H1 (cell line): ENCODE results near the gene SOS1. TPM values are rescaled to one million over a fixed set of nuclear protein-coding genes. Genes with fewer than 3 reads are reported as not detected.

Experiments
- CTCF ChIA-PET: fragments of 300-600 bp; sonication (Branson Sonifier 250); formaldehyde crosslinking; loops from one replicate; lab custom pipeline; 2021; ENCODE audit not compliant: partially characterized antibody; lab: Charles Lee
- POLR2A ChIA-PET: fragments of 300-600 bp; sonication (Branson Sonifier 250); formaldehyde crosslinking; loops from one replicate; lab custom pipeline; 2021; ENCODE audit warnings: inconsistent platforms; ENCODE audit not compliant: partially characterized antibody; lab: Charles Lee
- DNase-seq, 2 experiments: peaks; one replicate each; pipeline versions ENCODE4 v3.0.0 to v3.0.0-alpha.2; 2010 to 2022; ENCODE audit warnings: low spot score in 2 of 2, low read depth in 1 of 2, mixed read lengths in 1 of 2
- FAIRE-seq: peaks from 2 replicates; lab custom pipeline; 2011; peaks lifted over from hg19 to GRCh38; lab: Jason Lieb, UNC
- H2AFZ ChIP-seq: 2 replicates; pipeline ENCODE4 v1.8.1; 2012; ENCODE audit warnings: low read length, inconsistent platforms
- H2AK5ac ChIP-seq: 2 replicates; pipeline ENCODE4 v1.6.1; 2013; ENCODE audit warnings: low read depth, low read length
- H2BK120ac ChIP-seq: replicated peaks from 2 replicates; pipeline ENCODE3; 2013; ENCODE audit warnings: low read depth, low read length, inconsistent platforms
- H2BK12ac ChIP-seq: 2 replicates; pipeline ENCODE4 v1.6.1; 2013; ENCODE audit warnings: low read depth, low read length
- H2BK15ac ChIP-seq: 2 replicates; pipeline ENCODE4 v1.6.1; 2013; ENCODE audit warnings: low read length
- H2BK20ac ChIP-seq: 2 replicates; pipeline ENCODE4 v1.6.1; 2013; ENCODE audit warnings: low read length
- H2BK5ac ChIP-seq: 2 replicates; pipeline ENCODE4 v1.6.1; 2013; ENCODE audit warnings: low read depth, low read length
- H3K14ac ChIP-seq: 2 replicates; pipeline ENCODE4 v1.6.1; 2013; ENCODE audit warnings: inconsistent platforms; ENCODE audit not compliant: insufficient read length
- H3K18ac ChIP-seq: 2 replicates; pipeline ENCODE4 v1.6.1; 2013; ENCODE audit warnings: low read length; ENCODE audit errors: extremely low read depth
- H3K23ac ChIP-seq: 2 replicates; pipeline ENCODE4 v1.6.1; 2013; ENCODE audit warnings: inconsistent platforms; ENCODE audit not compliant: insufficient read length
- H3K23me2 ChIP-seq: 2 replicates; pipeline ENCODE4 v1.6.1; 2013; ENCODE audit warnings: low read depth, low read length
- H3K27ac ChIP-seq: 2 replicates; pipeline ENCODE4 v1.6.1; 2011; ENCODE audit warnings: low read depth, low read length, inconsistent platforms
- H3K27me3 ChIP-seq, 4 experiments: replicated peaks in 1 of 4; 1 replicate in 1 of 4; 2 replicates in 3 of 4; pipeline versions ENCODE4 v1.6.1 to v1.8.1; 2011 to 2013; ENCODE audit warnings: low read length in 3 of 4, mild to moderate bottlenecking in 3 of 4, inconsistent platforms in 2 of 4, mixed read lengths in 2 of 4, moderate library complexity in 1 of 4; ENCODE audit not compliant: control insufficient read depth in 3 of 4, insufficient read depth in 3 of 4; ENCODE audit errors: extremely low read depth in 1 of 4
- H3K36me3 ChIP-seq, 4 experiments: 2 replicates each; pipeline versions ENCODE4 v1.6.1 to v1.8.1; 2011 to 2013; ENCODE audit warnings: mild to moderate bottlenecking in 4 of 4, low read length in 3 of 4, moderate library complexity in 2 of 4, control low read depth in 1 of 4, inconsistent platforms in 1 of 4; ENCODE audit not compliant: insufficient read depth in 4 of 4, control insufficient read depth in 2 of 4
- H3K4ac ChIP-seq: replicated peaks from 2 replicates; pipeline ENCODE3; 2013; ENCODE audit warnings: low read length, low read depth, mixed read lengths, inconsistent platforms; ENCODE audit not compliant: insufficient read length
- H3K4me1 ChIP-seq, 4 experiments: replicated peaks in 1 of 4; 1 replicate in 1 of 4; 2 replicates in 3 of 4; pipeline versions ENCODE4 v1.6.1 to v1.8.1; 2011 to 2013; ENCODE audit warnings: low read length in 3 of 4, inconsistent platforms in 2 of 4, mixed read lengths in 1 of 4; ENCODE audit not compliant: insufficient read depth in 4 of 4, control insufficient read depth in 3 of 4
- H3K4me2 ChIP-seq, 2 experiments: 2 replicates each; pipeline versions ENCODE4 v1.6.1 to v1.8.1; 2011 to 2013; ENCODE audit warnings: low read depth in 2 of 2, low read length in 2 of 2, control low read depth in 1 of 2, inconsistent platforms in 1 of 2, mild to moderate bottlenecking in 1 of 2; ENCODE audit not compliant: insufficient read depth in 1 of 2
- H3K4me3 ChIP-seq, 4 experiments: fragments of 200-600, 300-600 bp in 1 of 4; sonication (generic), shearing (Covaris generic), sonication (Bioruptor Twin) in 1 of 4; 2 replicates each; pipeline versions ENCODE4 v1.5.1 to v1.8.1; 2011 to 2016; ENCODE audit warnings: low read length in 4 of 4, low read depth in 3 of 4, control low read depth in 2 of 4, inconsistent platforms in 2 of 4, mild to moderate bottlenecking in 2 of 4, mixed read lengths in 1 of 4, moderate library complexity in 1 of 4; ENCODE audit not compliant: insufficient read depth in 2 of 4; ENCODE audit errors: extremely low read depth in 1 of 4
- H3K56ac ChIP-seq: replicated peaks from 2 replicates; pipeline ENCODE3; 2013; ENCODE audit warnings: low read depth, mild to moderate bottlenecking, mixed read lengths, low read length, inconsistent platforms; ENCODE audit not compliant: insufficient read length
- H3K79me1 ChIP-seq: 2 replicates; pipeline ENCODE4 v1.6.1; 2013; ENCODE audit warnings: low read depth, low read length, control low read depth
- H3K79me2 ChIP-seq, 2 experiments: 2 replicates each; pipeline versions ENCODE4 v1.6.1 to v1.8.1; 2012 to 2013; ENCODE audit warnings: low read length in 2 of 2, mild to moderate bottlenecking in 2 of 2, inconsistent platforms in 1 of 2; ENCODE audit not compliant: insufficient read depth in 2 of 2, control insufficient read depth in 1 of 2
- H3K9ac ChIP-seq, 4 experiments: replicated peaks in 1 of 4; 1 replicate in 1 of 4; 2 replicates in 3 of 4; pipeline versions ENCODE4 v1.6.1 to v1.8.1; 2011 to 2013; ENCODE audit warnings: low read depth in 3 of 4, low read length in 3 of 4, control low read depth in 2 of 4, mild to moderate bottlenecking in 2 of 4, moderate library complexity in 2 of 4, inconsistent platforms in 1 of 4; ENCODE audit errors: extremely low read depth in 1 of 4
- H3K9me3 ChIP-seq, 2 experiments: 2 replicates each; pipeline versions ENCODE4 v1.6.1 to v1.8.1; 2012 to 2013; ENCODE audit warnings: mild to moderate bottlenecking in 2 of 2, moderate library complexity in 2 of 2, control low read depth in 1 of 2, inconsistent platforms in 1 of 2, low read depth in 1 of 2, low read length in 1 of 2, mixed read lengths in 1 of 2; ENCODE audit not compliant: insufficient read depth in 2 of 2
- H4K20me1 ChIP-seq, 2 experiments: replicated peaks in 1 of 2; 2 replicates each; pipeline versions ENCODE3 to v1.8.1; 2011 to 2013; ENCODE audit warnings: inconsistent platforms in 2 of 2, low read length in 2 of 2, mild to moderate bottlenecking in 1 of 2; ENCODE audit not compliant: insufficient read depth in 2 of 2, control insufficient read depth in 1 of 2
- H4K5ac ChIP-seq: 2 replicates; pipeline ENCODE4 v1.6.1; 2013; ENCODE audit warnings: low read length, low read depth, mixed read lengths, inconsistent platforms; ENCODE audit not compliant: insufficient read length
- H4K8ac ChIP-seq: 2 replicates; pipeline ENCODE4 v1.8.0; 2013; ENCODE audit warnings: mild to moderate bottlenecking, moderate library complexity, low read length, inconsistent platforms; ENCODE audit not compliant: insufficient read depth; ENCODE audit errors: extremely low read depth
- H4K91ac ChIP-seq: replicated peaks from 2 replicates; pipeline ENCODE3; 2013; ENCODE audit warnings: low read length, mixed read lengths, inconsistent platforms; ENCODE audit not compliant: insufficient read length
- ASH2L ChIP-seq: fragments of 200-600, 300-600 bp; sonication (generic); IDR thresholded peaks from one replicate; pipeline ENCODE4 v1.7.1; 2017; ENCODE audit warnings: low read length
- CHD1 ChIP-seq: IDR thresholded peaks from 2 replicates; pipeline ENCODE4 v1.6.1; 2012; ENCODE audit warnings: low read depth, low read length, improper control_type of control experiment
- GTF2F1 ChIP-seq: IDR thresholded peaks from 2 replicates; pipeline ENCODE4 v1.6.1; 2012; ENCODE audit warnings: low read depth, low read length, improper control_type of control experiment, borderline replicate concordance
- POLR2AphosphoS5 ChIP-seq: IDR thresholded peaks from 2 replicates; pipeline ENCODE4 v1.6.1; 2011; ENCODE audit warnings: low read depth, low read length
- SIN3A ChIP-seq, 2 experiments: IDR thresholded peaks in 1 of 2; conservative IDR thresholded peaks in 1 of 2; 2 replicates each; pipeline ENCODE4 v1.6.1; 2011 to 2012; ENCODE audit warnings: low read length in 2 of 2, improper control_type of control experiment in 1 of 2, low read depth in 1 of 2, mild to moderate bottlenecking in 1 of 2
- SP2 ChIP-seq: IDR thresholded peaks from 2 replicates; pipeline ENCODE4 v1.6.1; 2012; ENCODE audit warnings: mild to moderate bottlenecking, low read length, inconsistent platforms
- TBP ChIP-seq: IDR thresholded peaks from 2 replicates; pipeline ENCODE4 v1.6.1; 2011; ENCODE audit warnings: low read depth, low read length, improper control_type of control experiment
- WGBS, 2 experiments: shearing (Covaris generic) in 1 of 2; methylation state at CpG; one replicate each; pipeline versions ENCODE4 v1.1.6 to v1.1.7; 2013 to 2015; ENCODE audit warnings: low lambda C conversion rate in 2 of 2, mixed read lengths in 2 of 2, inconsistent platforms in 1 of 2, low coverage in 1 of 2, missing lambda C conversion rate in 1 of 2; ENCODE audit not compliant: insufficient replicate concordance in 2 of 2, insufficient coverage in 1 of 2, insufficient read length in 1 of 2; ENCODE audit errors: extremely low coverage in 1 of 2, missing lambda C conversion rate in 1 of 2; 5-methylcytosine and 5-hydroxymethylcytosine counted together
- polyA plus RNA-seq, 7 experiments: library from polyadenylated mRNA; depleted of rRNA in 3 of 7; stranded (reverse) in 5 of 7; unstranded in 2 of 7; fragments of >200 nt in 5 of 7; fragments of 200-250 nt in 2 of 7; gene quantifications; 1 replicate in 5 of 7; 2 replicates in 1 of 7; 4 replicates in 1 of 7; pipeline versions ENCODE4 v1.2.1 to v1.2.3, GENCODE V29; 2011 to 2013; ENCODE audit warnings: missing spikeins in 2 of 7, mixed read lengths in 2 of 7
- total RNA-seq: library from RNA; stranded (reverse); fragmentation: NEBNext Ultra II Directional; extraction: Animal tissue kit (Norgen Biotek cat#: 25700); gene quantifications from 2 replicates; pipeline ENCODE4 v1.2.1, GENCODE V29; 2021

The SOS1 gene
- total and polyA plus RNA-seq, 2 of the 8 experiments (the other 6 are each of a cell fraction or from before 2014, with no cell fraction given), result 25.7 to 27.0 TPM

DNA sequence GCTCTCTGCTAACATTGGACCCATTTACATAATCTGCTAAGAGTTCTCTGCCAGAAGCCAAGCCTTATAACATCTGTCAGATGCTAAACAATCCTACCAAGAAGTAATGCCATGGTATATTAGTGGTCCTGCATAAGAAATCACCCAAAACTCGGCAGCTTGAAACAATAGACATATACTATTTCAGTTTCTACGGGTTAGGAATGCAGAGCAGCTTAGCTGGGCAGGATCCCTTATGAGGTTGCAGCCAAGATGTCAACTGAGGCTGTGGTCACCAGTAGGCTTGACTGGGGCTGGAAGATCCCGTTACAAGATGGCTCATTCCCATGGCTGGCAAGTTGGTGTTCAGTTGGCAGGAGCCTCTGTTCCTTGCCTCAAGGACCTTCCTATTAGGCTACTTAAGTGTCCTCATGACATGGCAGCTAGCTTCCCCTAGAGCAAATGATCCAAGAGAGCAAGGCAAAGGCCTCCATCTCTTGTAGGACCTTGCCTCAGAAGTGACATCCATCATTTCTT, 25.1 kb upstream of the SOS1 start:
- WGBS, 2 experiments, result 92% methylated on average over 3 of the region's 3 CpGs; no CpG with 5 or more reads in 1 of the 2 experiments
- H2BK12ac ChIP-seq, result no peak overlapping the region
- CTCF ChIA-PET, result no interaction called here
- H2BK20ac ChIP-seq, result no peak overlapping the region
- H4K20me1 ChIP-seq, result no peaks in the 10 kb centered on the region
- H3K9ac ChIP-seq, result no peak overlapping the region
- H3K23me2 ChIP-seq, result no peaks in the 10 kb centered on the region
- no peak overlapping the region for H3K4me2 ChIP-seq
- no peak overlapping the region for H2BK120ac ChIP-seq
- no peak overlapping the region for H3K23ac ChIP-seq
- H3K79me2 ChIP-seq, result no peaks in the 10 kb centered on the region
- no peak overlapping the region for H2AFZ ChIP-seq
- H3K79me1 ChIP-seq, result no peaks in the 10 kb centered on the region
- H3K14ac ChIP-seq, result no peak overlapping the region
- DNase-seq (no peak), FAIRE-seq (no peak)
- no peak overlapping the region for H2BK5ac ChIP-seq
- H2BK15ac ChIP-seq, result no peak overlapping the region
- TF ChIP-seq SIN3A (conservative IDR thresholded peaks at IDR 0.05 in 1 of 2, IDR thresholded peaks at IDR 0.05 in 1 of 2; ENCODE audit: low read depth in 1 of 2, low read length in 2 of 2), result no peak
- TF ChIP-seq SP2, result no peak
- no peak for TF ChIP-seq ASH2L
- TF ChIP-seq GTF2F1, result no peak
- no peak for TF ChIP-seq TBP
- no peak for TF ChIP-seq POLR2AphosphoS5
- no peak for TF ChIP-seq CHD1
- no peak overlapping the region for H4K8ac ChIP-seq
- no peak overlapping the region for H3K18ac ChIP-seq
- H3K27me3 ChIP-seq, result no peaks in the 10 kb centered on the region
- H3K56ac ChIP-seq, result no peak overlapping the region
- no peak overlapping the region for H2AK5ac ChIP-seq
- POLR2A ChIA-PET, result no interaction called here
- H3K4ac ChIP-seq, result no peak overlapping the region
- H3K4me3 ChIP-seq, result no peak overlapping the region
- H3K36me3 ChIP-seq, result no peaks in the 10 kb centered on the region
- H4K91ac ChIP-seq, result no peak overlapping the region
- H3K27ac ChIP-seq, result no peak overlapping the region
- no peaks in the 10 kb centered on the region for H3K9me3 ChIP-seq
- no peak overlapping the region for H4K5ac ChIP-seq
- H3K4me1 ChIP-seq, result peaks cover 0 to 3% (median 2%) of the 10 kb centered on the region in 4 experiments; a peak in 4 of 7 replicates
